Endodermal cell (in vitro differentiated cells): ENCODE measurements around the gene HOXD8. TPM values are rescaled to one million over a fixed set of nuclear protein-coding genes. Genes with fewer than 3 reads are reported as not detected.

ENCODE experiments used
- DNase-seq: peaks from one replicate; pipeline ENCODE4 v3.0.0-alpha.2; 2017
- H3K27ac ChIP-seq: 2 replicates; pipeline ENCODE4 v1.5.1; 2013; ENCODE audit warnings: mild to moderate bottlenecking, low read depth, low read length, moderate library complexity
- H3K27me3 ChIP-seq: 2 replicates; pipeline ENCODE4 v1.6.1; 2013; ENCODE audit warnings: mild to moderate bottlenecking, low read length, moderate library complexity; ENCODE audit not compliant: insufficient read depth, control insufficient read depth, poor library complexity, severe bottlenecking
- H3K36me3 ChIP-seq: 2 replicates; pipeline ENCODE4 v1.7.0; 2013; ENCODE audit warnings: mild to moderate bottlenecking, low read length, moderate library complexity; ENCODE audit not compliant: control insufficient read depth, insufficient read depth
- H3K4me1 ChIP-seq: one replicate; pipeline ENCODE4 v1.7.0; 2013; ENCODE audit warnings: low read length; ENCODE audit not compliant: control insufficient read depth, insufficient read depth
- H3K4me3 ChIP-seq: 2 replicates; pipeline ENCODE4 v1.5.1; 2013; ENCODE audit warnings: mild to moderate bottlenecking, low read length, moderate library complexity
- H3K9ac ChIP-seq: 2 replicates; pipeline ENCODE4 v1.6.1; 2013; ENCODE audit warnings: mild to moderate bottlenecking, low read length, moderate library complexity; ENCODE audit not compliant: poor library complexity, severe bottlenecking; ENCODE audit errors: extremely low read depth
- H3K9me3 ChIP-seq: 2 replicates; pipeline ENCODE4 v1.6.1; 2013; ENCODE audit warnings: mild to moderate bottlenecking, low read length, moderate library complexity; ENCODE audit not compliant: control insufficient read depth
- H3K27ac Mint-ChIP-seq: 2 replicates; pipeline ENCODE4 v1.8.0; 2020; ENCODE audit warnings: mixed read lengths
- H3K27me3 Mint-ChIP-seq: 2 replicates; pipeline ENCODE4 v1.8.0; 2021; ENCODE audit warnings: mild to moderate bottlenecking, mixed read lengths; ENCODE audit not compliant: insufficient read depth
- H3K36me3 Mint-ChIP-seq: 2 replicates; pipeline ENCODE4 v1.8.0; 2020; ENCODE audit warnings: low read depth, mixed read lengths
- H3K4me1 Mint-ChIP-seq: 2 replicates; pipeline ENCODE4 v1.8.0; 2020; ENCODE audit warnings: mixed read lengths
- H3K4me3 Mint-ChIP-seq: 2 replicates; pipeline ENCODE4 v1.8.0; 2020; ENCODE audit warnings: mild to moderate bottlenecking, moderate library complexity, mixed read lengths
- H3K9me3 Mint-ChIP-seq: 2 replicates; pipeline ENCODE4 v1.8.0; 2020; ENCODE audit warnings: mild to moderate bottlenecking, mixed read lengths
- CTCF ChIP-seq: fragments of 200-600 bp; sonication (generic); conservative IDR thresholded peaks from 2 replicates; pipeline ENCODE4 v1.5.0; 2021; ENCODE audit warnings: antibody characterized with exemption, mild to moderate bottlenecking
- WGBS, 2 experiments: methylation state at CpG; one replicate each; pipeline versions ENCODE4 v1.1.5 to v1.1.7; 2013; ENCODE audit warnings: missing lambda C conversion rate in 2 of 2, mixed read lengths in 1 of 2; ENCODE audit not compliant: insufficient coverage in 1 of 2, insufficient read length in 1 of 2; 5-methylcytosine and 5-hydroxymethylcytosine counted together
- long read RNA-seq, 4 experiments: library from polyadenylated mRNA in 2 of 4; library from RNA in 1 of 4; library from capped mRNA in 1 of 4; stranded (forward) in 3 of 4; unstranded in 1 of 4; transcript quantifications; one replicate each; pipeline ENCODE4 v2.0.0, GENCODE V29; 2020 to 2021; ENCODE audit warnings: inconsistent platforms in 1 of 4
- polyA plus RNA-seq, 2 experiments: library from polyadenylated mRNA; stranded (reverse); fragments of 50-300 nt; gene quantifications; one replicate each; pipeline ENCODE4 v1.2.3, GENCODE V29; 2013
- total RNA-seq, 2 donors: library from RNA; stranded (reverse); fragmentation: NEBNext Ultra II Directional in 1 of 2; extraction: Animal tissue kit (Norgen Biotek cat#: 25700) in 1 of 2; gene quantifications; 2 replicates in 1 of 2; 3 replicates in 1 of 2; pipeline ENCODE4 v1.2.1, GENCODE V29; 2021

Gene HOXD8
- total RNA-seq = not detected
- polyA plus RNA-seq (2013, experiment 1 of 2) = 3.6 TPM
- polyA plus RNA-seq (2013, experiment 2 of 2) = 2.2 TPM
- long read RNA-seq, experiment 1 = 0 reads
- long read RNA-seq, experiment 2 = 0 reads
- long read RNA-seq, experiment 3 = 0 reads
- long read RNA-seq, experiment 4 = 0 reads

- peak; percentile 77 for DNase-seq
- peaks cover 96% of the 10 kb centered on the region for H3K27me3 Mint-ChIP-seq
- no peak for TF ChIP-seq CTCF
- Histone ChIP-seq H3K4me3 (peak within 1 kb of the TSS; percentile 38), H3K27me3 (peaks cover 100% of the 10 kb centered on the region), H3K9me3 (no peaks in the 10 kb centered on the region), H3K36me3 (no peaks in the 10 kb centered on the region), H3K4me1 (no peaks in the 10 kb centered on the region), H3K9ac (no peak within 1 kb of the TSS), H3K27ac (no peak within 1 kb of the TSS)
- no peak within 1 kb of the TSS for H3K27ac Mint-ChIP-seq
- H3K4me3 Mint-ChIP-seq = peak within 1 kb of the TSS; percentile 33
- H3K4me1 Mint-ChIP-seq = peaks cover 12% of the 10 kb centered on the region
- H3K9me3 Mint-ChIP-seq = no peaks in the 10 kb centered on the region
- no peaks in the 10 kb centered on the region for H3K36me3 Mint-ChIP-seq
- 1 to 3% methylated on average over 17 to 64 of the region's 64 CpGs for WGBS, 2 experiments
Measured at GRCh38 chr2:176128982-176129796, at the start of gene HOXD8. Gene HOXD8 (plus strand): TSS chr2:176129705. CDS start chr2:176130367, 662 bp downstream.

- H3K4me1 Mint-ChIP-seq = peaks cover 37% of the 10 kb centered on the region
- H3K4me3 ChIP-seq = peak overlapping the region; percentile 79
- peaks cover 94% of the 10 kb centered on the region for H3K27me3 Mint-ChIP-seq
- peak overlapping the region; percentile 54 for H3K4me3 Mint-ChIP-seq
- H3K9me3 ChIP-seq = no peaks in the 10 kb centered on the region
- no peaks in the 10 kb centered on the region for H3K36me3 ChIP-seq
- no peak overlapping the region for H3K9ac ChIP-seq
- no peaks in the 10 kb centered on the region for H3K36me3 Mint-ChIP-seq
- TF ChIP-seq CTCF = peak; percentile 99
- H3K27ac ChIP-seq = no peak overlapping the region
- peaks cover 4% of the 10 kb centered on the region for H3K4me1 ChIP-seq
- 1% methylated on average over 15 to 86 of the region's 86 CpGs for WGBS, 2 experiments
- no peak overlapping the region for H3K27ac Mint-ChIP-seq
- DNase-seq = peak; percentile 95
- H3K9me3 Mint-ChIP-seq = peaks cover 5% of the 10 kb centered on the region
- H3K27me3 ChIP-seq = peaks cover 97% of the 10 kb centered on the region
Measured at GRCh38 chr2:176079831-176080539, 49.5 kb upstream of the HOXD8 start.

GRCh38 chr2:176080540-176081375 is 48.7 kb upstream of the HOXD8 start:
- peaks cover 94% of the 10 kb centered on the region for H3K27me3 Mint-ChIP-seq
- peak; percentile 75 for DNase-seq
- peaks cover 5% of the 10 kb centered on the region for H3K9me3 Mint-ChIP-seq
- H3K9me3 ChIP-seq = no peaks in the 10 kb centered on the region
- H3K27ac Mint-ChIP-seq = no peak overlapping the region
- 0 to 2% methylated on average over 19 to 68 of the region's 68 CpGs for WGBS, 2 experiments
- no peak overlapping the region for H3K27ac ChIP-seq
- H3K9ac ChIP-seq = no peak overlapping the region
- no peaks in the 10 kb centered on the region for H3K36me3 ChIP-seq
- H3K4me1 Mint-ChIP-seq = peaks cover 41% of the 10 kb centered on the region
- H3K36me3 Mint-ChIP-seq = no peaks in the 10 kb centered on the region
- peak overlapping the region; percentile 43 for H3K4me3 Mint-ChIP-seq
- H3K4me1 ChIP-seq = peaks cover 5% of the 10 kb centered on the region
- peak; percentile 9 for TF ChIP-seq CTCF
- H3K27me3 ChIP-seq = peaks cover 97% of the 10 kb centered on the region
- peak overlapping the region; percentile 45 for H3K4me3 ChIP-seq
